HG02870 (cell line): ENCODE data around the gene C1QTNF5.

Experiments
- ATAC-seq: cut with Tn5 transposase; IDR thresholded peaks from one replicate; pipeline ENCODE4 v1.9.1; 2021; ENCODE audit warnings: mild to moderate bottlenecking, moderate library complexity; ENCODE audit not compliant: unreplicated experiment

C1QTNF5 gene

GRCh38 chr11:119359365-119360214, 18.9 kb upstream of the C1QTNF5 start:
- no peak for ATAC-seq

GRCh38 chr11:119357074-119357473, 16.4 kb upstream of the C1QTNF5 start:
- ATAC-seq, result no peak

- ATAC-seq, result peak; percentile 63
Observed at GRCh38 chr11:119356349-119357031, 15.8 kb upstream of the C1QTNF5 start.

GRCh38 chr11:119355091-119355843, 14.6 kb upstream of the C1QTNF5 start:
- ATAC-seq, result no peak

- no peak for ATAC-seq
Observed at GRCh38 chr11:119352857-119353260, 12.2 kb upstream of the C1QTNF5 start.

- ATAC-seq, result no peak
Observed at GRCh38 chr11:119351232-119351631, 10.5 kb upstream of the C1QTNF5 start.

- ATAC-seq, result no peak
Observed at GRCh38 chr11:119350302-119350701, 9.6 kb upstream of the C1QTNF5 start.

GRCh38 chr11:119347940-119348605, 7.4 kb upstream of the C1QTNF5 start:
- no peak for ATAC-seq

GRCh38 chr11:119347242-119347641, 6.6 kb upstream of the C1QTNF5 start:
- no peak for ATAC-seq

- no peak for ATAC-seq
Observed at GRCh38 chr11:119346605-119347004, 5.9 kb upstream of the C1QTNF5 start, which contains the start of gene MFRP. MFRP (minus strand) TSS chr11:119346705; CDS start chr11:119346513, 192 bp downstream.

- no peak for ATAC-seq
Observed at GRCh38 chr11:119345685-119346084, 5.0 kb upstream of the C1QTNF5 start.

- ATAC-seq, result no peak
Observed at GRCh38 chr11:119344291-119345010, 3.8 kb upstream of the C1QTNF5 start.

GRCh38 chr11:119343726-119344125, 3.0 kb upstream of the C1QTNF5 start:
- no peak for ATAC-seq

- no peak for ATAC-seq
Observed at GRCh38 chr11:119342362-119343130, 1.9 kb upstream of the C1QTNF5 start.

- no peak for ATAC-seq
Observed at GRCh38 chr11:119342023-119342300, 1.3 kb upstream of the C1QTNF5 start.

GRCh38 chr11:119341222-119342022, 739 bp upstream of the C1QTNF5 start:
- ATAC-seq, result no peak

- no peak for ATAC-seq
Observed at GRCh38 chr11:119339589-119340334, 921 bp downstream of the C1QTNF5 start.

- no peak for ATAC-seq
Observed at GRCh38 chr11:119338965-119339588, 1.6 kb downstream of the C1QTNF5 start.
